Retinal pigment epithelial cell (primary cell): Measurements from ENCODE around the gene FAM117B.

Source experiments
- DNase-seq: peaks from one replicate; pipeline ENCODE4 v3.0.0-alpha.2; 2010; ENCODE audit warnings: low read depth
- H3K4me3 ChIP-seq: 2 replicates; pipeline ENCODE4 v1.5.1; 2011; ENCODE audit warnings: mild to moderate bottlenecking, low read length, control low read depth, moderate library complexity
- CTCF ChIP-seq: conservative IDR thresholded peaks from 2 replicates; pipeline ENCODE4 v1.5.1; 2011; ENCODE audit warnings: low read depth, low read length, control low read depth, inconsistent platforms

The FAM117B gene

GRCh38 chr2:202638721-202639120, 4.0 kb downstream of the FAM117B start:
- H3K4me3 ChIP-seq, result no peak overlapping the region
- no peak for TF ChIP-seq CTCF
- no peak for DNase-seq

- H3K4me3 ChIP-seq, result no peak overlapping the region
- no peak for DNase-seq
- TF ChIP-seq CTCF, result no peak
These were observed 4.5 kb downstream of the FAM117B start for GRCh38 chr2:202639231-202639630.

GRCh38 chr2:202642567-202642966, 7.8 kb downstream of the FAM117B start:
- DNase-seq, result no peak
- no peak for TF ChIP-seq CTCF
- H3K4me3 ChIP-seq, result no peak overlapping the region

GRCh38 chr2:202643012-202643858, 8.5 kb downstream of the FAM117B start:
- no peak overlapping the region for H3K4me3 ChIP-seq
- DNase-seq, result no peak
- no peak for TF ChIP-seq CTCF

GRCh38 chr2:202652119-202652518, 17.4 kb downstream of the FAM117B start:
- no peak for TF ChIP-seq CTCF
- H3K4me3 ChIP-seq, result no peak overlapping the region
- no peak for DNase-seq

- H3K4me3 ChIP-seq, result no peak overlapping the region
- DNase-seq, result no peak
- no peak for TF ChIP-seq CTCF
These were observed 19.1 kb downstream of the FAM117B start for GRCh38 chr2:202653890-202654289.

- no peak for DNase-seq
- no peak overlapping the region for H3K4me3 ChIP-seq
- TF ChIP-seq CTCF, result no peak
These were observed 23.1 kb downstream of the FAM117B start for GRCh38 chr2:202657876-202658275.
